Head of caudate nucleus (tissue), 42 donors: ENCODE data around the gene PRR12.
A peak's percentile ranks its signal among the peaks of the same experiment; 100 is the strongest.

Source experiments
- DNase-seq, 42 donors: peaks; one replicate each; pipeline versions ENCODE4 v3.0.0 to v3.0.0-alpha.2; 2020 to 2021; ENCODE audit warnings: mixed read lengths in 7 of 42
- intact Hi-C: fragments of 100-400 bp; cut with DNase I; formaldehyde crosslinking; loops from one replicate; pipeline ENCODE4 v1.15.0; 2022

The PRR12 gene

GRCh38 chr19:49653466-49653806 is 62.5 kb downstream of the PRR12 start:
- DNase-seq = no peak
- intact Hi-C loops = no loop called here

DNA sequence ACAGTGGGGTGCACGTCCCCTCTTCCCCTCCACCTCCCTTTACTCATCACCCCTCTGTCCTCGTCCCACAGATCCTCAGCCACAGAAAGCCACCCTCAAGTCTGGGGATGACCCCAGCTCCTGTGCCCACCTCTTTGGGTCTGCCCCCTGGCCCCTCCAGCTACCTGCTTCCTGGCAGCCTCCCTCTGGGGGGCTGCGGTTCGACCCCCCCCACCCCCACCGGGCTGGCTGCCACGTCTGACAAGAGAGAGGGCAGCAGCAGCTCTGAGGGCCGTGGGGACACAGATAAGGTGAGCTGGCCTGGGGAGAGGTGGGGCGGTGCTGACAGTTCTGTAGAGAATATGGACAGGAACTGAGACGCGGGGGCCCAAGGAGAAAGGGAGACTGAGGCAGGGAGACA is 63.6 kb downstream of the PRR12 start:
- DNase-seq = no peak
- intact Hi-C loops = no loop called here

DNA sequence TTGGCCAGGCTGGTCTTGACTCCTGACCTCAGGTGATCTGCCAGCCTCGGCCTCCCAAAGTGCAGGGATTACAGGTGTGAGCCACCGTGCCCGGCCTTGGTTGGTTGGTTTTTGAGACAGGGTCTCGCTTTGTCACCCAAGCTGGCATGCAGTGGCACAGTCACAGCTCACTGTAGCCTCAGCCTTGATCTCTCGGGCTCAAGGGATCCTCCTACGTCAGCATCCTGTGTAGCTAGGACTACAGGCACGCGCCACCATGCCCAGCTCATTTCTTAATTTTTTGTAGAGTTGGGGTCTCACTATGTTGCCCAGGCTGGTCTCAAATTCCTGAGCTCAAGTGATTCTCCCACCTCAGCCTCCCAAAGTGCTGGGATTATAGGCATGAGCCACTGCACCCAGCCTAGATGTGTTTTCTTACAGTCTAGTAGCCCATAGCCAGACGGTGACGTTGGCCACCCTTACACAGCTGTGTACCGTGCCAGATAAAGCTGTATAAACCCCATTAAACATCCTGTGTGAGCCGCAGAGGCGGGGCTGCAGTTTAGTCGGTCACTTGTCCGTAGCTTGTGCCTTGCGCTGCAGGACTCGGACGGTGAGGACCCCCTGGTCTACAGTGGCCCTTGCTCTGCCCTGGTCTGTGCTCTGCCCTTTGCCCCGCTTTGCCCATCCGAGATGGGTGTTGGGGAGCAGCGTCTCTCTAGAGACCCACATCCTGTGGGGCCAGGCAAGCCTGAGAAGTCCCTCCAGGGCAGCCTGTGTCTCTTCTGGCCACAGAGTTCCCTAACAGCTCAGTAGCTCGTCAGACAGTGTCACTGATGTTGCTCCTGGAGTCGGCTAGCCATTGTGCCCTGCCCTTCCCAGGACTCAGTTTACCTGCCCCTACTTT is 64.8 kb downstream of the PRR12 start:
- DNase-seq = no peak
- intact Hi-C loops = no loop called here

DNA sequence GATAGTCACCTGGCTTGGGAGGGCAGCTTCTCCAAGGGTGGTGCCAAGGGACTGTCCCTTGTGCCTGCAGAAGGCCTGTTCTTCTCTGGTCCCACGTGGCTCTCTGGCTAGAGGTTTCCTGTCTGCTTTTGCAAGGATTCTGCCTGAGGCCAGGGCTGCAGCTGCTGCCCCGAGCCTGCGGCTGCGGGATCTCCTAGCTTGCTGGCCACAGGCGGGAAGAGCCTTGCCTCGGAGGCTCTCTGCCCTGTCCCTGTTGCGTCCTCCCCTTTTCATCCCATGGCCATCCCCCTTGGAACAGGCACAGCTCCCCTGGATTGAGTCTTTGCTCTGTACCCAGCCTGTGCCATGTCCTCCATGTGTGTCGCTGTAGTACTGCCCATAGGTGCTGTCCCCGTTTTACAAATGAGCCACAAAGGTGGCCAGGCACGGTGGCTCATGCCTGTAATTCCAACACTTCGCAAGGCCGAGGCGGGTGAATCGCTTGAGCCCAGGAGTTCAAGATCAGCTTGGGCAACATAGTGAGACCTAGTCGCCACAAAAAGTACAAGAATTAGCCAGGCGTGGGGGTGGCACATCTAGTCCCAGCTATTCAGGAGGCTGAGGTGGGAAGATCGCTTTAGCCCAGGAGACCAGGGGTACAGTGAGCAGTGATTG is 65.6 kb downstream of the PRR12 start:
- intact Hi-C loops = no loop called here
- no peak for DNase-seq

DNA sequence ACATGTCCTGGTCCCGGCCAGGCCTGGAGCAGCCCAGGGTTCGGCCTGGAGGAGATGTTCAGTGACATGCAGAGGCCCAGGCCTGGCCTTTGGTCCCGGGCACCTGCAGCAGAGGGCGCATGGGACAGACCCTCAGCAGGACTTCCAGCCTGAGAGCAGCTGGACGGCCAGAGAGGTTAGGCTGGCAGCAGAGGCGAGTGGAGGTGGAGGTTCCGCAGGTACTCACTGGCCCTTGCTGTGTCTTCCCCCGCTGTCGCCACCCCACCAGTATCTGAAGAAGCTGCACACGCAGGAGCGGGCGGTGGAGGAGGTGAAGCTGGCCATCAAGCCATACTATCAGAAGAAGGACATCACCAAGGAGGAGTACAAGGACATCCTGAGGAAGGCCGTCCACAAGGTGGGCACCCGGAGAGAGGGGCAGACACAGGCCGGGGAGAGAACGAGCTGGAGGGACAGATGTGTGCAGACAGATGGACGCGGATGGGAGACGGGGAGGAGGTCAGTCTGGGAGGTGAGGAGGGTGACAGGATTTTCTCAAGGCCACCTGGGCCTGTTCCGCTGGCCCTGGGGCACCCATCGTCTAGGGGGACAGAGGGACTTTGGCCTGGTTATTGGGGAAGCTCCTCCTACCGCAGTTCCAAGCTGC is 66.6 kb downstream of the PRR12 start:
- intact Hi-C loops = no loop called here
- no peak for DNase-seq

- intact Hi-C loops = no loop called here
- DNase-seq = no peak
Observed at GRCh38 chr19:49658139-49658517, 67.1 kb downstream of the PRR12 start.

DNA sequence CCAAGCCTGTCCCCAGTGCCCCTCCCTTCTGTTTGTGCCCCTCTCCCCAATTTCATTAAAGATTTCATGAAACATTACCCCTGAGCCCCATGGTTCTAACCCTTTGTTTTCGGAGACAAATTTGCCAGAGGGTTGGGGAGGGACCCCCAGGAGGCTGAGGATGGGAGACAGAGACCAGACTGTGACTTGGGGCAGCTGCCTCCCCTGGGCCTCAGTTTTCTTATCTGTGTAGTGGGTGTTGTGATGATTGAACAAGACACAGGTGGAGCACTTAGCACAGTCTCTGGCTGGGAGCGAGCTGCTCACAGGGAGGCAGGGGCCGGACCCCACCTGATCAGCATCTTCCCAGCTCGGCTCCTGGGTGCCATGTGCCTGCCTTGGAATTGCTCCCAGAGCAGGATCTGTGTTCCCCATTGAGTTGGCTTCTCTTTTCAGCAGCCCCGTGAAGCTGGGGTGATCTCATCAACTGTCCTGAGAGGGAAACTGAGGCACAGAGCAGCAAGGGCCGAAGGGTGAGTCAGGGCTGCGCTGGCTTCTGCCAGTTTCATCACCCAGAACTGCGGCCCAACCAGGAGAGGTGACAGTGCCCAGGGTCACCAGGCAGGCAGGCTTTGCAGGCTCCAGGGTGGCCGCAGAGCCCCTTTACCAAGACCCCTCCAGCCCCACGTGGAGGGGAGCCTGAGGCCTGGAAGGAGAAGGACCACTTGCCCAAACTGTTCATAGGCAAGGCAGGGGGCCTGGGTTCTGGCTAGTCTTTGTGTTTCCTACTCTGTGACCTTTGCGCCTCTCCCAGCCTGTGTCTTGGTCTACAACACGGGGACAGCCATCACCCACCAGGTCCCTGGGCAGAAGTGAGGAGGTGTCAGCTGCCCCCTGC is 67.8 kb downstream of the PRR12 start:
- intact Hi-C loops = no loop called here
- no peak for DNase-seq

- DNase-seq = no peak
- intact Hi-C loops = loop anchor here (10.0 kb wide), 1 partner anchor 66 kb away; the partner anchor contains the start of gene PRR12
Observed at GRCh38 chr19:49660338-49660961, 69.5 kb downstream of the PRR12 start.

DNA sequence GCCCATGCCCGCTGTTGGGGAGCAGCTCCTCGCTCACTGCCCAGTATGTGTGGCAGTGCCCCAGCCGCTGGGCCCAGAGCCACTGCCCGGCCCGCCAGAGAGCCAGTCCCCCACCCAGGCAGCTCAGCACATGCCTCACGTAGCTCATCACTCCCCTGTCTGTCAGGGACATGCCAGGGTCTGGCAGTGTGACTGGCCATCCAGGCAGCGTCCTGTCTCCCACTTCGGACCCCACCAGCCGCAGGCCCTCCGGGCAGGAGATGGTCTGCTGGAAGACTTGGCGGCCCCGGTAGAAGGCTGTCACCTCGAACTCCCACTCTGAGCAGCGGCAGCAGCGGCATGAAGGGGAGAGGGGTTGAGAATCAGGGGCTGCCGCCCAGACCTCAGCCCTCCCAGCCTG is 71.0 kb downstream of the PRR12 start:
- no peak for DNase-seq
- intact Hi-C loops = loop anchor here (10.0 kb wide), 1 partner anchor 67 kb away; the partner anchor contains the start of gene PRR12

GRCh38 chr19:49663224-49663623 is 72.2 kb downstream of the PRR12 start:
- intact Hi-C loops = loop anchor here (10.0 kb wide), 1 partner anchor 68 kb away; the partner anchor contains the start of gene PRR12

DNA sequence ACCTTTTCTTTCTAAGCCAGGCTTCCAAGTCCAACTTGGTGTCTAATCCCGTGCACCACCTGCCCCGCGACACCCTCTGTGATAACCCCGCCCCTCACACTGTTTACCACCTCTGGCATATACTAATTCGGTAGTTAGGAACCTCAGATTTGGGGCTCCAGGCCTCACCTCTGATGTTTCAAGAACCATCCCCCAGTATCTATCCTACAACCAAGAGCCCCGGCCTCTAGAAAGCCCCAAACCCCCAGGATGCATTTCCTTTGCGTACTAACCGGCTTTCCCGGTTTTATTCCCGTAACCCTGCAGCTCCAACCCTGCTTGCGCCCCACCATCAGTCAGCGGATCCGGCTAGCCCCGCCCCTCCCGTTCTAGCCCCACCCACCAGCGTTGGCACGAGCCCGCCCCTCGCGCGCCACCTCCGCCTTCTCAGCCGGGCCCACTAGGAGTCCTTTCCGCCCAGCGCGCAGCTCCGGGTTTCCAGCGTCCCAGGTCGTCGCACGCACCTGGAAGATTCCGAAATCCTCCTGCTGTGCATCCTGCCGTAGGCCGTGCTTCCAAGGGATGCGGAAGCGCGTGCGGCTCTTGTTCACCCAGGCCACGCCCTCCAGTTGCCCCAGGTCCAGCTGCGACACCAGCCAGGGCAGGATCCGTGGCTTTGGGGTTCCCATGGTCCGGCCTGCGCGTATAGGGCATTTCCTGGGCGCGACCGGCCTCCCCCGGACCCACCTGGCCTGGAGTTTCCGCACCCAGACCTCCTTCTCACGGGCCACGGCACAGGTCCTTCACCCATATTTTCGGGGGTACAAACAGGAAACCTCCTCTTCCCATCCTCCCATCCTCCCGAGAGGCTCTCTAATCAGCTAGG is 73.4 kb downstream of the PRR12 start:
- peak; percentile 85 to 97 (median 94) for DNase-seq
- intact Hi-C loops = loop anchor here (10.0 kb wide), 1 partner anchor 70 kb away; the partner anchor contains the start of gene PRR12

More at GRCh38 chr19:49663224-49663623, 72.2 kb downstream of the PRR12 start:
- no peak for DNase-seq

DNA sequence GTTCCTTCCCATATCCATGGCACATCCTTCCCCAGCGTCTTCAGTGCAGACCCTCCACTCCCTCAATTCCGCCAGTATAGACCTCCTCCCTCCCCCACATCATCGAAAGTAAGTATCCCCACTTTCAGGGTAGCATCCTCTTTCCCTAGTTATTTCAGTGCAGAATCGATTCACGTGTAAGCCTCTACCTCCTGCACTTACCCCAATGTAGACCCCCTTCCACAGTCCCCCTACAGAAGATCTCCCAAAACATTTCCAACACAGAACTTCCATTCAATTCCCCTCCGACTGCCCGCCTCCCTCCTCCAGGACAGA is 74.0 kb downstream of the PRR12 start:
- intact Hi-C loops = loop anchor here (10.0 kb wide), 1 partner anchor 70 kb away; the partner anchor contains the start of gene PRR12
- DNase-seq = no peak

DNA sequence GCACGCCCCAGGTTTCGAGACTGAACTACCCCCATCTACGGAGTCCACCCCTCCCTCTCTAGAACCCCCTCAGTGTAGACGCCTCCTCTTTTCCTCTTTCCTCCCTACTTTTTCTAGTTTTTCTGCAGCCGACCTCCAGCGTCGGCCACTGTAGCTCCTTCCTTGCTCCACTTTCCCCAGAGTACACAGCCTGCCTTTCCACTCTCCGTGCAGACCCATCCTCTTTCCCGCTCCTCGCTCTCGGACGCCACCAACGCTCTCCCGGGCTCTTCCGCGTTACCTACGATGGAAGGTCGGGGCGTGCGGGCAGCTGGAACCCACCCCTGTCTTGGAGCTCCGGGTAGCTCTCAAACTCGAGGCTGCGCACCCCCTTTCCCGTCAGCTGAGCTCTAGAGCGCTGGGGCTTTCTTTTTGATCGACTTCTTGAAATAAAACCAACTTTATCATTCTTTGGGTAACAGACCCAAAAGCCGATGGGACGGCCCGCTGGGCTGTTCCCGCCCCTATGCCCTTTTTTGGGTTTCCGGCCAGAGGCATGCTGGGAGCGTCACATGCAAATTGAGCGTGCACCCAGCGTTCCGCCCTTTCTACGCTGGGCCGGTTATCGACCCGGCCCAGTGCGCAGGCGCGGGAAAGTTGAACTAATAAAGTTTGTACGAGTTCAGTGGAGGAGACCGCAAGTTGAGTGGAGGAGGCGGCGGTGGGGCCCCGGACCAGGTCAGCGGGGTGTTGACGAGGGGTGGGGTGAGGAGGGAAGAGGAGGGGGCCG is 74.6 kb downstream of the PRR12 start, which contains the start of the genes BCL2L12 and IRF3:
BCL2L12 (plus strand) TSS at position 583 of the 769 bp plus-strand sequence. CDS start 760 bp downstream, outside the sequence.
IRF3 (minus strand) TSS at position 507 of the 769 bp plus-strand sequence. CDS start 1,019 bp downstream, outside the sequence.
- intact Hi-C loops = loop anchor here (10.0 kb wide), 1 partner anchor 71 kb away; the partner anchor contains the start of gene PRR12

DNA sequence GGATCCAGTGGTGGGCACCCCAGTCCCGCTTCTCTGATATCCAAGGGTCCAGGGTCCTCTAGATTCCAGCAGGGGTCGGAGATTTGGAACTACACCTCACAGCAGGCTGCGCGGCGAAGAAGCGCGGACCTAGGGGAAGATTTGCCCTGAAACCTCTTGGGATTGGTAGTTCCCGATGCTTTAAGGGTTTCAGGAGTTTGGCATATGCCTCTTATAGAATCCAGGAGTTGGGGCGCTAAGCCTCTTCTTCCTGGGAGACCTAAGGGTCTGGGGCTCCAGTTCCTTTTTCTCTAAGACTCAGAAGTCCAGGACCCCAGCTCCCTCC is 75.1 kb downstream of the PRR12 start:
- intact Hi-C loops = loop anchor here (10.0 kb wide), 1 partner anchor 71 kb away; the partner anchor contains the start of gene PRR12
- DNase-seq = no peak

More for the DNA sequence above, 74.6 kb downstream of the PRR12 start, which contains the start of the genes BCL2L12 and IRF3:
- peak; percentile 92 to 100 (median 98) for DNase-seq

DNA sequence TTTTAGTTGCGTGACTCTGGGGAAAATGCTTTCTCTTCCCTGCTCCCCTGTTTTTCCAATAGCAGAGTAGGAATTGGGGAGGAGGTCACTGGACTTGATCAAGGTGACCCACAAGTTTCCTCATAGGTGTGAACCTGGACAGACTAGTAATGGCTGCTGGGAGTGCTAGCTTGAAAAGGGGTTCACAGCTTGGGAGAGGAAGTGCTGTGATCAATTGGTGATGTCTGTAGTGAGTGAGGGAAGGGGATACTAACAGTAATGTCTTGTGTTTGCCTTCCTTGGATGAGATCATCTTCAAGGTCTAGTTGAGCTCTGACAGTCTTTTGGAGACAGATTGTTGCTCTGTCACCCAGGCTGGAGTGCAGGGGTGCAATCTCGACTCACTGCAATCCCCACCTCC is 76.5 kb downstream of the PRR12 start:
- DNase-seq = no peak
- intact Hi-C loops = loop anchor here (10.0 kb wide), 1 partner anchor 73 kb away; the partner anchor contains the start of gene PRR12

GRCh38 chr19:49669516-49669915 is 78.5 kb downstream of the PRR12 start:
- DNase-seq = no peak
- intact Hi-C loops = loop anchor here (10.0 kb wide), 1 partner anchor 75 kb away; the partner anchor contains the start of gene PRR12
